K562 treated with DMSO at 1 percent for 48 hours (cell line): ENCODE measurements around the gene ARFGAP3. TPM values are rescaled to one million over a fixed set of nuclear protein-coding genes. Genes with fewer than 3 reads are reported as not detected.

Experiments
- total RNA-seq: library from RNA; unstranded; fragments of 300-600 nt; gene quantifications from 2 replicates; pipeline ENCODE4 v1.2.3, GENCODE V29; 2022; ENCODE audit warnings: low replicate concordance; ENCODE audit errors: extremely low read depth

ARFGAP3 gene, protein sequence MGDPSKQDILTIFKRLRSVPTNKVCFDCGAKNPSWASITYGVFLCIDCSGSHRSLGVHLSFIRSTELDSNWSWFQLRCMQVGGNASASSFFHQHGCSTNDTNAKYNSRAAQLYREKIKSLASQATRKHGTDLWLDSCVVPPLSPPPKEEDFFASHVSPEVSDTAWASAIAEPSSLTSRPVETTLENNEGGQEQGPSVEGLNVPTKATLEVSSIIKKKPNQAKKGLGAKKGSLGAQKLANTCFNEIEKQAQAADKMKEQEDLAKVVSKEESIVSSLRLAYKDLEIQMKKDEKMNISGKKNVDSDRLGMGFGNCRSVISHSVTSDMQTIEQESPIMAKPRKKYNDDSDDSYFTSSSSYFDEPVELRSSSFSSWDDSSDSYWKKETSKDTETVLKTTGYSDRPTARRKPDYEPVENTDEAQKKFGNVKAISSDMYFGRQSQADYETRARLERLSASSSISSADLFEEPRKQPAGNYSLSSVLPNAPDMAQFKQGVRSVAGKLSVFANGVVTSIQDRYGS
- total RNA-seq, result not detected in 2 replicates

DNA sequence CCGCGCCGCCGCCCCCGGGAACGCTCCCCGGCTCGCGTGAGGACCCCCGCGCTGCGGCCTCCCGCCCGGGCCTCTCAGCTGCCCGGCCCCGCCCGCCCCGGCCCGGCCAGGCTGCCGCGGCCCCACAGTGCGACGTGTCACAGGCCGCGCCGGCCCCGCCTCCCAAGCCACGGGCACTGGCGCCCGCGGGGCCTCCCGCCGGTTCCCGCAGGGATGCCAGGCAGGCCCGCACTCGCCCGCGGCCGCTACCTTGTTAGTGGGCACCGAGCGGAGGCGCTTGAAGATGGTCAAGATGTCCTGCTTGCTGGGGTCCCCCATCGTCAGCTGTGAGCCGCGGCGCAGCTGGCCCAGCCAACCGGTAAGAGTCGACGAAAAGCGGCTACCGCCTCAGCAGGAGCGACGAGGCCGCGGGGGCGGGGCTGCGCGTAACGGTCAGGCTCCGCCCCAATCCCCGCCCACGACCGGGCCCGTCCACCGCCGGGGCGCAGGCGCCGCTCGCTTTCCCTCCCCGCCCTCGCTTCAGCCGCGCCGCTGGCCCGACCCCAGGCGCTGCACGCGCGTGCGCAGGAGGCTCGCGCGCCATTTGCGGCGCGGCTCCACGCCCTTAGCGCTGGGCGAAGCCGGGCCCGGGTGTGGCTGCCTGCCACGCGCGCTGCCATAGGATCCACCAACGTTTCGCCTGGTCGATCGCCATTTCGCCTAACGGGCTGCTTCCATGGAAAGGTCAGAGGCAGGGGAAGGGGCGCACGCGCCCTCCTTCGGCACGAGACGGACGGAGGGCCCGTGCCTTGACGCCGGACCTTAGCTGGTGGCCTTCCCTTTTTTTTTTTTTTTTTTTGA lies at the start of gene ARFGAP3:
Gene ARFGAP3, minus strand, starts transcription at position 409 of the 840 bp plus-strand sequence. Its CDS starts 91 bp downstream, at position 318.

Other genes with a start within 250 kb of the ARFGAP3 start
- gene POLDIP3, start 242.4 kb downstream of the ARFGAP3 start, total RNA-seq, result not detected in 2 replicates
- gene ATP5MGL, start 216.7 kb downstream of the ARFGAP3 start, total RNA-seq, result not detected in 2 replicates
- gene CYB5R3, start 207.9 kb downstream of the ARFGAP3 start, total RNA-seq, result not detected in 2 replicates
- gene A4GALT, start 136.4 kb downstream of the ARFGAP3 start, total RNA-seq, result not detected in 2 replicates
- gene PACSIN2, start 157.9 kb upstream of the ARFGAP3 start, total RNA-seq, result not detected in 2 replicates
- not detected in 2 replicates for gene TTLL1, start 232.1 kb upstream of the ARFGAP3 start, total RNA-seq